Measurements from ENCODE around the gene PTK7.

Gene PTK7

DNA sequence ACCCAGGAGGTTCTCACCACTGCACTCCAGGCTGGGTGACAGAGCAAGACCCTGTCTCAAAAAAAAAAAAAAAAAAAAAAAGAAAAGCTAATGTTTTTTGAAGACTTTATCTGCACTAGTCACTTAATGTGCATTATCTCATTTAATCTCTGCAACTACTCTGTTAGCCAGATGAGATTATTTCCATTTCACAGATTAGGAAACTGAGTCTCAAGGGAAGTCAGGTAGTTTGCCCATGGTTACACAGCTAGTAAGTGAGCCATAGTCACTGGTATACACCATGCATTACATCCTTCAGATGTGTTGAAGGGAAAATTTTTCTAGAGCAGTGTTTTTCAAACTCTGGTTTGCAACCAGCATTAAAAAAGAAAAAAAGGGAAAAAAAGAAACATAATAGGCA, 87.8 kb downstream of the PTK7 start:
- TF ChIP-seq ZNF8 (CRISPR knock-in tag; IDR thresholded peaks at IDR 0.05) (no peak), CSDC2 (CRISPR knock-in tag; IDR thresholded peaks at IDR 0.05) (no peak), ZFP30 (CRISPR knock-in tag; IDR thresholded peaks at IDR 0.05) (no peak), TCF4 (CRISPR knock-in tag; IDR thresholded peaks at IDR 0.05; ENCODE audit: borderline replicate concordance) (no peak), ESRRG (CRISPR knock-in tag; IDR thresholded peaks at IDR 0.05) (no peak), ISL1 (CRISPR knock-in tag; IDR thresholded peaks at IDR 0.05) (no peak)
- TF ChIP-seq, protein P1, sequence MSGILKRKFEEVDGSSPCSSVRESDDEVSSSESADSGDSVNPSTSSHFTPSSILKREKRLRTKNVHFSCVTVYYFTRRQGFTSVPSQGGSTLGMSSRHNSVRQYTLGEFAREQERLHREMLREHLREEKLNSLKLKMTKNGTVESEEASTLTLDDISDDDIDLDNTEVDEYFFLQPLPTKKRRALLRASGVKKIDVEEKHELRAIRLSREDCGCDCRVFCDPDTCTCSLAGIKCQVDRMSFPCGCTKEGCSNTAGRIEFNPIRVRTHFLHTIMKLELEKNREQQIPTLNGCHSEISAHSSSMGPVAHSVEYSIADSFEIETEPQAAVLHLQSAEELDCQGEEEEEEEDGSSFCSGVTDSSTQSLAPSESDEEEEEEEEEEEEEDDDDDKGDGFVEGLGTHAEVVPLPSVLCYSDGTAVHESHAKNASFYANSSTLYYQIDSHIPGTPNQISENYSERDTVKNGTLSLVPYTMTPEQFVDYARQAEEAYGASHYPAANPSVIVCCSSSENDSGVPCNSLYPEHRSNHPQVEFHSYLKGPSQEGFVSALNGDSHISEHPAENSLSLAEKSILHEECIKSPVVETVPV (CRISPR knock-in tag; IDR thresholded peaks at IDR 0.05) = no peak
- TF ChIP-seq, protein P2, sequence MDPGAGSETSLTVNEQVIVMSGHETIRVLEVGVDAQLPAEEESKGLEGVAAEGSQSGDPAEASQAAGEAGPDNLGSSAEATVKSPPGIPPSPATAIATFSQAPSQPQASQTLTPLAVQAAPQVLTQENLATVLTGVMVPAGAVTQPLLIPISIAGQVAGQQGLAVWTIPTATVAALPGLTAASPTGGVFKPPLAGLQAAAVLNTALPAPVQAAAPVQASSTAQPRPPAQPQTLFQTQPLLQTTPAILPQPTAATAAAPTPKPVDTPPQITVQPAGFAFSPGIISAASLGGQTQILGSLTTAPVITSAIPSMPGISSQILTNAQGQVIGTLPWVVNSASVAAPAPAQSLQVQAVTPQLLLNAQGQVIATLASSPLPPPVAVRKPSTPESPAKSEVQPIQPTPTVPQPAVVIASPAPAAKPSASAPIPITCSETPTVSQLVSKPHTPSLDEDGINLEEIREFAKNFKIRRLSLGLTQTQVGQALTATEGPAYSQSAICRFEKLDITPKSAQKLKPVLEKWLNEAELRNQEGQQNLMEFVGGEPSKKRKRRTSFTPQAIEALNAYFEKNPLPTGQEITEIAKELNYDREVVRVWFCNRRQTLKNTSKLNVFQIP (CRISPR knock-in tag; IDR thresholded peaks at IDR 0.05; ENCODE audit: borderline replicate concordance, low read depth) = no peak
- ATAC-seq = no peak

DNA sequence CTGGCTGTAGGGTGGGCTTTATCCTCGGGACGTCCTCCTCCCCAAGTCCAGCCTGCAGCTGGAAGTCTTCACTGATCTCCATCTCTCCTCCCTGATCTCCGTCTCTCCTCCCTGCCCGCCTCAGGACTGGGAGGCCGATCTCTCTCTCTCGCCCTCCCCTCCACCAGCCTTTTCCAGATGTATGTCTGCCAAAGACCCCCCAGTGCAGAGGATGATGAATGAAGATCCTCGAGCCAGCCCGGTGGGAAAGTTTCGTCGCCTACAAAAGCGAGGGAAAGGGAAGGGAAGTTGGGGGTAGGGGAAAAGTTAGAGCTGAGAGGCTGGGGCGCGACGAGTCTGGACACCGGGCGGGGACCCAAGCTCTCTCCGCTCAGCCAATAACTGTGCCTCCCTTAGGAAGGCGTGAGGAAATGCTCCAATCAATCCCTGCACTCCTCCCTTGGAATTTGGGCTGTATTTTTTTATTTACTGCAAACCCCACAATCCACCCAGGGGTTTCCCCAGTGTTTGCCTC, 94.4 kb downstream of the PTK7 start:
- TF ChIP-seq TOX (CRISPR knock-in tag; IDR thresholded peaks at IDR 0.05; ENCODE audit: borderline replicate concordance) (no peak), ISL1 (CRISPR knock-in tag; IDR thresholded peaks at IDR 0.05) (no peak), OSR1 (CRISPR knock-in tag; IDR thresholded peaks at IDR 0.05) (no peak), PPARA (CRISPR knock-in tag; IDR thresholded peaks at IDR 0.05; ENCODE audit: borderline replicate concordance) (no peak), ARNTL (CRISPR knock-in tag; IDR thresholded peaks at IDR 0.05; ENCODE audit: borderline replicate concordance, low read depth) (no peak), ZNF565 (CRISPR knock-in tag; conservative IDR thresholded peaks at IDR 0.05; ENCODE audit: low read depth) (no peak), TCF4 (CRISPR knock-in tag; IDR thresholded peaks at IDR 0.05; ENCODE audit: borderline replicate concordance) (no peak), ZFP3 (CRISPR knock-in tag; IDR thresholded peaks at IDR 0.05) (no peak), ZNF70 (CRISPR knock-in tag; IDR thresholded peaks at IDR 0.05) (no peak), RARB (CRISPR knock-in tag; IDR thresholded peaks at IDR 0.05) (no peak), CSDC2 (CRISPR knock-in tag; IDR thresholded peaks at IDR 0.05) (no peak), BACH2 (CRISPR knock-in tag; IDR thresholded peaks at IDR 0.05; ENCODE audit: borderline replicate concordance) (no peak), ZFP30 (CRISPR knock-in tag; IDR thresholded peaks at IDR 0.05) (no peak), ESRRG (CRISPR knock-in tag; IDR thresholded peaks at IDR 0.05) (no peak), SNAI2 (CRISPR knock-in tag; IDR thresholded peaks at IDR 0.05) (no peak)
- TF ChIP-seq, protein P1 (CRISPR knock-in tag; IDR thresholded peaks at IDR 0.05) = no peak
- TF ChIP-seq, protein P3, sequence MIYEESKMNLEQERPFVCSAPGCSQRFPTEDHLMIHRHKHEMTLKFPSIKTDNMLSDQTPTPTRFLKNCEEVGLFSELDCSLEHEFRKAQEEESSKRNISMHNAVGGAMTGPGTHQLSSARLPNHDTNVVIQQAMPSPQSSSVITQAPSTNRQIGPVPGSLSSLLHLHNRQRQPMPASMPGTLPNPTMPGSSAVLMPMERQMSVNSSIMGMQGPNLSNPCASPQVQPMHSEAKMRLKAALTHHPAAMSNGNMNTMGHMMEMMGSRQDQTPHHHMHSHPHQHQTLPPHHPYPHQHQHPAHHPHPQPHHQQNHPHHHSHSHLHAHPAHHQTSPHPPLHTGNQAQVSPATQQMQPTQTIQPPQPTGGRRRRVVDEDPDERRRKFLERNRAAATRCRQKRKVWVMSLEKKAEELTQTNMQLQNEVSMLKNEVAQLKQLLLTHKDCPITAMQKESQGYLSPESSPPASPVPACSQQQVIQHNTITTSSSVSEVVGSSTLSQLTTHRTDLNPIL (CRISPR knock-in tag; IDR thresholded peaks at IDR 0.05; ENCODE audit: low read depth) = no peak
- TF ChIP-seq, protein P4, sequence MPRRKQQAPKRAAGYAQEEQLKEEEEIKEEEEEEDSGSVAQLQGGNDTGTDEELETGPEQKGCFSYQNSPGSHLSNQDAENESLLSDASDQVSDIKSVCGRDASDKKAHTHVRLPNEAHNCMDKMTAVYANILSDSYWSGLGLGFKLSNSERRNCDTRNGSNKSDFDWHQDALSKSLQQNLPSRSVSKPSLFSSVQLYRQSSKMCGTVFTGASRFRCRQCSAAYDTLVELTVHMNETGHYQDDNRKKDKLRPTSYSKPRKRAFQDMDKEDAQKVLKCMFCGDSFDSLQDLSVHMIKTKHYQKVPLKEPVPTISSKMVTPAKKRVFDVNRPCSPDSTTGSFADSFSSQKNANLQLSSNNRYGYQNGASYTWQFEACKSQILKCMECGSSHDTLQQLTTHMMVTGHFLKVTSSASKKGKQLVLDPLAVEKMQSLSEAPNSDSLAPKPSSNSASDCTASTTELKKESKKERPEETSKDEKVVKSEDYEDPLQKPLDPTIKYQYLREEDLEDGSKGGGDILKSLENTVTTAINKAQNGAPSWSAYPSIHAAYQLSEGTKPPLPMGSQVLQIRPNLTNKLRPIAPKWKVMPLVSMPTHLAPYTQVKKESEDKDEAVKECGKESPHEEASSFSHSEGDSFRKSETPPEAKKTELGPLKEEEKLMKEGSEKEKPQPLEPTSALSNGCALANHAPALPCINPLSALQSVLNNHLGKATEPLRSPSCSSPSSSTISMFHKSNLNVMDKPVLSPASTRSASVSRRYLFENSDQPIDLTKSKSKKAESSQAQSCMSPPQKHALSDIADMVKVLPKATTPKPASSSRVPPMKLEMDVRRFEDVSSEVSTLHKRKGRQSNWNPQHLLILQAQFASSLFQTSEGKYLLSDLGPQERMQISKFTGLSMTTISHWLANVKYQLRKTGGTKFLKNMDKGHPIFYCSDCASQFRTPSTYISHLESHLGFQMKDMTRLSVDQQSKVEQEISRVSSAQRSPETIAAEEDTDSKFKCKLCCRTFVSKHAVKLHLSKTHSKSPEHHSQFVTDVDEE (CRISPR knock-in tag; IDR thresholded peaks at IDR 0.05) = no peak
- TF ChIP-seq, protein P5, sequence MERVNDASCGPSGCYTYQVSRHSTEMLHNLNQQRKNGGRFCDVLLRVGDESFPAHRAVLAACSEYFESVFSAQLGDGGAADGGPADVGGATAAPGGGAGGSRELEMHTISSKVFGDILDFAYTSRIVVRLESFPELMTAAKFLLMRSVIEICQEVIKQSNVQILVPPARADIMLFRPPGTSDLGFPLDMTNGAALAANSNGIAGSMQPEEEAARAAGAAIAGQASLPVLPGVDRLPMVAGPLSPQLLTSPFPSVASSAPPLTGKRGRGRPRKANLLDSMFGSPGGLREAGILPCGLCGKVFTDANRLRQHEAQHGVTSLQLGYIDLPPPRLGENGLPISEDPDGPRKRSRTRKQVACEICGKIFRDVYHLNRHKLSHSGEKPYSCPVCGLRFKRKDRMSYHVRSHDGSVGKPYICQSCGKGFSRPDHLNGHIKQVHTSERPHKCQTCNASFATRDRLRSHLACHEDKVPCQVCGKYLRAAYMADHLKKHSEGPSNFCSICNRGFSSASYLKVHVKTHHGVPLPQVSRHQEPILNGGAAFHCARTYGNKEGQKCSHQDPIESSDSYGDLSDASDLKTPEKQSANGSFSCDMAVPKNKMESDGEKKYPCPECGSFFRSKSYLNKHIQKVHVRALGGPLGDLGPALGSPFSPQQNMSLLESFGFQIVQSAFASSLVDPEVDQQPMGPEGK (CRISPR knock-in tag; IDR thresholded peaks at IDR 0.05; ENCODE audit: borderline replicate concordance) = no peak
- TF ChIP-seq, protein P2 (CRISPR knock-in tag; IDR thresholded peaks at IDR 0.05; ENCODE audit: borderline replicate concordance, low read depth) = no peak
- peak; percentile 72 for ATAC-seq

All from SK-N-SH treated with all-trans-retinoic acid at 6 μM for 48 hours (cell line).